Stimulated activated CD4-positive, alpha-beta T cell treated with anti-CD3 and anti-CD28 coated beads, Interleukin-12 subunit alpha, Interleukin-12 subunit beta, amount 100 ng/mL, for 48 hours (primary cell): ENCODE results near the gene CROCC2.

Experiments used
- DNase-seq, 3 donors: peaks; one replicate each; pipeline ENCODE4 v3.0.0-alpha.2; 2020; ENCODE audit warnings: low read depth in 2 of 3, low spot score in 1 of 3

The CROCC2 gene

GRCh38 chr2:240954436-240955305, 48.5 kb downstream of the CROCC2 start:
- no peak for DNase-seq

DNA sequence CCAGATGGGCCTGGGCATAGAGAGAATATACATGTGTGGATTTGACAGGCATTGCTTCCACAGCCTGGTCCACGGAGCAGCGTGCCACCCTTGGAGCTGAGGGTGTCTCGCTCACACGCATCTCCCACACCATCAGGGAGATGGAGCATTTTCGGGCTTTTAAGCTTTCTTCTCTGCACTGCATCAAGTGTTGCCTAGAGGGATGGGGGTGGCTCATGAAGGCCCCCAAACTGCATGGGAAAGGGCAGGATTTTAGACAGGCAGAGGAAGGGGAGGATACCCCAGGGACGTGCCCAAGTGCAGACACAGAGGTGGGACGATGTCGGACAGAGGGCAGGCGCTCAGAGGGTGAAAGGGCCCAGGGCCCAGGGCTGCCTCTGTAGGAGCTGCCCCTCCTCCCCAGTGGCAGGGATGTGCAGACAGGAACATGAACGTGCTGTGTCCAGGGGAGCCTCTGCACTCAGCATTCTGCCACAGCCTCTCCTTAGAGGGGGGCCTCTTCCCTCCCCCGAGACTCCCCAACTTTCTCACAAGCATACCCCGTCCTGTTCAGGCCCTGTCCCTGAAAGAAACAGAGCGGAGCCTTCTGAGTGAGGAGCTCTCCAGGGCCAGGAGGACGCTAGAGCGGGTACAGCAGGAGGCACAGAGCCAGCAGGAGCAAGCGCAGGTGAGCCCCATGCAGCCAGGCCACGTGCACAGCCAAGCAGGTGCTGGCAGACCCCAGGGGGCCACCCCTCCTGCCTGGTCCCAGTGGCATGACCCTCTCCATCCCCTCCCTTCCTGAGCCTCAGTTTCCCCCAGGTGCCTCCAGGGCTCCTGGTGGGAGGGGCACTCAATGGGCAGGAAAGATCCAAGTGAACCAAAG, 49.4 kb downstream of the CROCC2 start:
- no peak for DNase-seq

DNA sequence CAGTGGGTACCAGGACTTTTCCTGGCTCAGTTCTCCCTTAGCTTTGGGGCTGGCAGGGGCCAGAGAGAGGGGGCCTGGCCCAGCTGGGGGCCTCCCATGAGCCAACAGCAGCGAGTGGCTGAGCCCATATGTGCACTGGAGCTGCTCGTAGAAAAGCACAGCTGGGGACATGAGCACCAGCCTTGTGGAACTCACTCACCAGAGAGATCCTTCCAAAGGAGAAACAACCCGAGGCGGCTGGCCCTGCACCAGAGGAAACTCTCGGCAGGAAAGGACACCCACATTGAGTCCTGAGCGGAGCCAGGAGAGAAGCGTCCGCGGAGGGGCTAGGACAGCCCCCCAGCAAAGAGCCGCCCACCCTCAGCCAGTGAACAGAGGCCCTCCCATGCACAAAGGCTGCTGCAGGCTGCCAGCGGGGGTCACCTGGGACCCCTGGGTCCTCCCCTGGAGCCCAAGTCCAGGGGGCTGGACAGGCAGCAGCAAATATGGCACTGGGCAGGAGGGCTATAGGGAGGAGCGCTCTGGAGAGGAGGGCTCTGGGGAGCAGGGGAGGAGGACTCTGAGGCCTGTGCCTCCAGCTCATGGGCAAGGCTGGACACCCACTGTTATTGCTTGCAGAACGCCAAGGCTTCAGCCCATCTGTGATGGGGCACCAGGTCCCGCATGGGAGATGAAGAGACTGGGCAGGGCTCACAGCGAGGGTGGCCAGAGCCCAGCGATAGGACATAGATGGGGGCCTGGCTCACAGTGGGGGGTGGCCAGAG, 50.2 kb downstream of the CROCC2 start:
- DNase-seq, result no peak

GRCh38 chr2:240956935-240957655, 51.0 kb downstream of the CROCC2 start:
- no peak for DNase-seq

DNA sequence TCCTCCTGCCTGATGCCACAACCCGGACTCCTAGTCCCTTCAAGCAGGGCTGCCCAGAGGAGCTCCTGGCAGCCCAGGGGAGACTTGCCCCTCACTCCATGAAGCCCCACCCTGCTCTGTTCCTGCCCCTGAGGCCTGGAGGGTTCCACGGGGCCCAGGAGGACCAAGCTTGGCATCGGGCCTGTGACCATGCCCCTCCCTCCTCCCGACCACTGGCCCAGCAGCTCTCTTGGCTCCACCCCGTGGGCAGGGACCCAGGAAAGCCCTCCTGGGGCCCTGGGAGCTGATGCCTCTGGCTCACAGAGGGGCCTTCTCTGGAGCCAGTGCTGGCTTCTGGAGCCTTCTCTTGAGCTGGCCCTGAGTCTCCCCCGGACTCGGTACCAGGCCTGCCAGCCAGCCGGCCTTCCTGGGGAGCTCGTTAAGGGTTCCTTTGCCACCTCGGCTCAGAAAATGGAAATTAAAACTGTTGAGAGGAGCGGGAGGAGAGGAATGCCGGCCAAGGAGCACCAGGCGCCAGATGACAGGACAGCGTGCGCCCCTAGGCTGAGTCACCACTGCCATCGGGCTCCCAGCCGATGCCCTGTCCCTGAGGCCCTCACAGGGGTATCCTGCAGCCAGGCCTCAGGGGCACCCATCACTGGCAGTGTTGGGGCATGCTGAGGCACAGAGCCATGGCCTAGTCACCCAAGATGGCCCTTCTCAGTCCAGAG, 51.7 kb downstream of the CROCC2 start:
- no peak for DNase-seq

- no peak for DNase-seq
These were observed 52.5 kb downstream of the CROCC2 start for GRCh38 chr2:240958366-240959213.

DNA sequence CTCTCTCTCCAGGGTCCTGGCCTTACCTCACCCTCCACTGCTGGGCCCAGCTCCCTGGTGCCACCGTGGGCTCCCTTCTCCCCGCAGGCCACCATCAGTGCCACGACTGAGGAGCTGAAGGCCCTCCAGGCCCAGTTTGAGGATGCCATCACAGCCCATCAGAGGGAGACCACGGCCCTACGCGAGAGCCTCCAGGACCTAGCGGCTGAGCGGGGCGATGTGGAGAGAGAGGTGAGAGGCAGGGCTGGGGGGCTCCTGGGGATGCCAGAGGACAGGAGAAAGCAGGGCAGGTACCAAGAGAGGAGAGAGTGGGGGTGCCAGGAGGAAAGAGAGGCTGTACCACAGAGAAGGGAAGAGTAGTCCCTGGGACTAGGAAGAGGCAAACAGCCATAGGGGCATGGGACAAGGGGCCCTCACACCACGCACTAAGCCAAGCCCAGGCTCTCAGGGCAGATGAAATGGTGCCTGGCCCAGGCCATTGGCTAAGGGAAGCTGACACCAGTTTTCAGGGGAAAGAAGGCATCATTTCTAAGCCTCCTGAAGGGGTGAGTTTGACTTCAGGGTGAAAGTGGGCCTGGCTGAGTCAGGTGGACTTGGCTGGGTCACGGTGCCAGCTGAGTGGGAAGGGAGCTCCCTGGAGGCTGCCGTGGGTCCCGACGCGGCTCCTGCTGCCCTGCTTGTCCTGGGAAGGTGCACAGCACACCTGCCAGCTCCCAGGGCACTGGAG, 53.2 kb downstream of the CROCC2 start:
- DNase-seq, result no peak

DNA sequence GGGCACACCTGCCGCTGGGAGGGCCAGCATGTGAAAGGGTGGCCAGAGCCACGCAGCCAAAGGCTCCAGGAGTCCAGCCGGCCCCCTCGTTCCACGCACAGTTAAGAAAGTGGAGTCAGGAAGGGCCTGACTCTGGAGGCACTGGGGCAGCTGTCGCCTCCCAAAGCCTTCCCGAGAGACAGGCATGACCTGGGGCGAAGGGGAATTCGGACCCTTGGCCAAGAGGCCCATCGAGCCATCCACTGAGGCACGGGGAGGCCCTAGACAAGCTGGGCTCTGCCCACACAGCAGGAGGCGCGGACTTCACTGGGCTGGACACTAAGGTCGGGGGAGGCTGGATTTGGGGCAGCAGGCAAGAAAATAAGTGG, 53.8 kb downstream of the CROCC2 start:
- no peak for DNase-seq

GRCh38 chr2:240960309-240960970, 54.3 kb downstream of the CROCC2 start:
- no peak for DNase-seq

- DNase-seq, result no peak
These were observed 55.1 kb downstream of the CROCC2 start for GRCh38 chr2:240960971-240961876.

DNA sequence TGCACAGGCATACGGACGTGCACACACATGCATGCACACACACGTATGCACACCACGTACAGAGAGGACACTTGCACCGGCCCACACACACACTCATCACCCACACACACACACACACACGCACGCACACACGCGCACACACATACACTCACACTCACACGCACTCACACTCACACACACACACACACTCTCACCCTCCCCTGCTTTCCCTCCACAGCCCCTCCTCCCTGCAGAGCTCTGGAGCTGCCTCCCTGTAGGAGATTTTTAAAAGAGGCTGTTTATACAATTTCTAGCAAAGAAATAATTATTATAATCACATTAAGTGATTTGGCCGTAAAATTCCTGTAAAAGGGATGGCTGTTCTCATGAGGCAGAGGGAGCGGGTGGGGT, 55.8 kb downstream of the CROCC2 start:
- DNase-seq, result no peak

GRCh38 chr2:240962300-240963064, 56.3 kb downstream of the CROCC2 start:
- DNase-seq, result no peak

- DNase-seq, result no peak
These were observed 57.1 kb downstream of the CROCC2 start for GRCh38 chr2:240963065-240963867.

GRCh38 chr2:240963868-240964703, 58.0 kb downstream of the CROCC2 start:
- DNase-seq, result no peak
